Measurements from ENCODE around the gene ARSD.
A peak's percentile ranks its signal among the peaks of the same experiment; 100 is the strongest.
"Not testable (repeated sequence)": the region's sequence is repeated elsewhere in the genome, so short reads cannot be mapped to it uniquely, and the experiment has no call there.

ARSD gene, protein sequence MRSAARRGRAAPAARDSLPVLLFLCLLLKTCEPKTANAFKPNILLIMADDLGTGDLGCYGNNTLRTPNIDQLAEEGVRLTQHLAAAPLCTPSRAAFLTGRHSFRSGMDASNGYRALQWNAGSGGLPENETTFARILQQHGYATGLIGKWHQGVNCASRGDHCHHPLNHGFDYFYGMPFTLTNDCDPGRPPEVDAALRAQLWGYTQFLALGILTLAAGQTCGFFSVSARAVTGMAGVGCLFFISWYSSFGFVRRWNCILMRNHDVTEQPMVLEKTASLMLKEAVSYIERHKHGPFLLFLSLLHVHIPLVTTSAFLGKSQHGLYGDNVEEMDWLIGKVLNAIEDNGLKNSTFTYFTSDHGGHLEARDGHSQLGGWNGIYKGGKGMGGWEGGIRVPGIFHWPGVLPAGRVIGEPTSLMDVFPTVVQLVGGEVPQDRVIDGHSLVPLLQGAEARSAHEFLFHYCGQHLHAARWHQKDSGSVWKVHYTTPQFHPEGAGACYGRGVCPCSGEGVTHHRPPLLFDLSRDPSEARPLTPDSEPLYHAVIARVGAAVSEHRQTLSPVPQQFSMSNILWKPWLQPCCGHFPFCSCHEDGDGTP

DNA sequence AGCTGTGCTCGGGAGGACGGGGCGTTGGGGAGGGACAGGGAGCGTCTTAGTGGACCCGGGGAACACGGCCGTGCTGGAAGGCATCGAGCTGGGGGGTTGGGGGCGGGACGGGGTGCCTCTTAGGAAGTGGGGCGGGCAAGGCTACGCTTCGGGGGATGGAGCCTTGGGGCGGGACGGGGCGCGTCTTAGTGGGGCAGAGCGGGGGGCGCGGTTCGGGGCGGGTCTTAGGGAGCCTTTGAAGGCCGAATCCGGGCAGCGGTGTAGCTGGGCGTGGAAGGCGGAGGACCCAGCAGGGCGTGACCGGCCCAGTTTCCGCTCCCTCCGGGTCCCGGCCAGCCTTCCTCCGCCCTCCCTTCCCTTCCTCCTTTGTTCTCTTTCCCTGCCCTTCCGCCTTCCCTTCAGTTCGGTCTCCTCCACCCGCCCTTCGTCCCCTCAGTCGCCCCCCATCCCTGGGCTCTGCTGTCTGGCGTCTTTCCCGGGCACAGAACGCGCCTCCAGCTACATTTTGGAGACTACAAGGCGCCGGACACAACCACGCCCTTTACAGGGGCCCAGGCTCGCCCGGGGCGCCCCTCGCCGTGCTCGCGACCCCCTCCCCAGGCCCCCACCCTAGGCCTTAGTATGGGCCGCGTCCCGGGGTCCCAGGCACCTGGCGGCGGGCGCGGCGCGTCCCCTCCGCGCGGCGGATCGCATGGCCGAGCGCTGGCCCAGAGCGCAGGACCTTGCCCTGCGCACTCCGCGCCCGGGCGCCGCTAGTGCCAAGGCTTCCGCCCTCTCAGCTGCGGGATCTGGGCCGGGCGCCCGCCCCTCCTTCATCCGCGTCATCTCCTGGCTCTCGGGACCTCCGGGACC, at the start of gene ARSD:
ARSD (minus strand) TSS at position 757 of the 852 bp plus-strand sequence; CDS start at position 693, 64 bp downstream.
- peak; percentile 84 for DNase-seq (ENCODE audit: low read depth)
- TF ChIP-seq, protein P1, sequence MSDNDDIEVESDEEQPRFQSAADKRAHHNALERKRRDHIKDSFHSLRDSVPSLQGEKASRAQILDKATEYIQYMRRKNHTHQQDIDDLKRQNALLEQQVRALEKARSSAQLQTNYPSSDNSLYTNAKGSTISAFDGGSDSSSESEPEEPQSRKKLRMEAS (IDR thresholded peaks at IDR 0.05; ENCODE audit: low read depth, low read length): no peak
- TF ChIP-seq MYC (IDR thresholded peaks at IDR 0.05; ENCODE audit: low read depth, low read length) (no peak), POLR2A (IDR thresholded peaks at IDR 0.05; ENCODE audit: extremely low read depth, insufficient read length) (no peak)
- TF ChIP-seq, protein P2, sequence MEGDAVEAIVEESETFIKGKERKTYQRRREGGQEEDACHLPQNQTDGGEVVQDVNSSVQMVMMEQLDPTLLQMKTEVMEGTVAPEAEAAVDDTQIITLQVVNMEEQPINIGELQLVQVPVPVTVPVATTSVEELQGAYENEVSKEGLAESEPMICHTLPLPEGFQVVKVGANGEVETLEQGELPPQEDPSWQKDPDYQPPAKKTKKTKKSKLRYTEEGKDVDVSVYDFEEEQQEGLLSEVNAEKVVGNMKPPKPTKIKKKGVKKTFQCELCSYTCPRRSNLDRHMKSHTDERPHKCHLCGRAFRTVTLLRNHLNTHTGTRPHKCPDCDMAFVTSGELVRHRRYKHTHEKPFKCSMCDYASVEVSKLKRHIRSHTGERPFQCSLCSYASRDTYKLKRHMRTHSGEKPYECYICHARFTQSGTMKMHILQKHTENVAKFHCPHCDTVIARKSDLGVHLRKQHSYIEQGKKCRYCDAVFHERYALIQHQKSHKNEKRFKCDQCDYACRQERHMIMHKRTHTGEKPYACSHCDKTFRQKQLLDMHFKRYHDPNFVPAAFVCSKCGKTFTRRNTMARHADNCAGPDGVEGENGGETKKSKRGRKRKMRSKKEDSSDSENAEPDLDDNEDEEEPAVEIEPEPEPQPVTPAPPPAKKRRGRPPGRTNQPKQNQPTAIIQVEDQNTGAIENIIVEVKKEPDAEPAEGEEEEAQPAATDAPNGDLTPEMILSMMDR (IDR thresholded peaks at IDR 0.05; ENCODE audit: low read depth, low read length): no peak
- peak within 1 kb of the TSS; percentile 47 for H3K4me3 ChIP-seq (ENCODE audit: low read depth, low read length)

DNA sequence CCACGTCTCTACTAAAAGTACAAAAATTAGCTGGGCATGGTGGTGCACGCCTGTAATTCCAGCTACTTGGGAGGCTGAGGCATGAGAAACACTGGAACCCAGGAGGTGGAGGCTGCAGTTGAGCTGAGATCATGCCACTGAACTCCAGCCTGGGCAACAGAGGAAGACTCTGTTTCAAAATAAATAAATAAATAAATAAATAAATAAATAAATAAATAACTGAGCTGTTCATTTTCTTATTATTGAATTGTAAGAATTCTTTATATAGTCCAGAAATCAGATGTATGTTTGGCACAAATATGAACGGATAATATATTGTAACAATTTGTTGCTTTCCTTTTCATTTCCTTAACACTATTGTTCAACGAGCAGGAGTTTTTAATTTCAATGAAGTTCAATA, 49.5 kb upstream of the ARSD start:
- not testable (repeated sequence) for H3K4me3 ChIP-seq (ENCODE audit: low read depth, low read length); DNase-seq (ENCODE audit: low read depth)

DNA sequence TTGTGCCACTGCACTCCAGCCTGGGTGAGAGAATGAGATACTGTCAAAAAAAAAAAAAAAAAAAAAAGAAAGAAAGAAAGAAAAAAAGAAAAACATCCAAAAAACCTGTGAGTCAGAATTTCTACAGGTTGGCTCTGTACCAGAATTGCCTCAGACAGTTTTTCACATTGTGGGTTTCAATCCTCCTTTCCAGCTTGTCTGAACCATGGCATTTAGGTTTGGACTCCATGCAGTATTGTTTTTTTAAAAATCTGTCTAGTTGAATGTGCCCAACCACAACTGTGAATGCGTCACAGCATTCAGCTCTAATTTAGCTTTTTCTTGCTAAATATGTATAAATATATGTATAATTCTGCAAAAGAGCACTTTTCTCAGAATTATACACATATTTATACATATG, 45.8 kb upstream of the ARSD start:
- no peak for DNase-seq (ENCODE audit: low read depth)
- no peak for TF ChIP-seq POLR2A (IDR thresholded peaks at IDR 0.05; ENCODE audit: extremely low read depth, insufficient read length)
- TF ChIP-seq, protein P2 (IDR thresholded peaks at IDR 0.05; ENCODE audit: low read depth, low read length): no peak
- TF ChIP-seq, protein P1 (IDR thresholded peaks at IDR 0.05; ENCODE audit: low read depth, low read length): no peak
- TF ChIP-seq MYC (IDR thresholded peaks at IDR 0.05; ENCODE audit: low read depth, low read length): no peak
- H3K4me3 ChIP-seq (ENCODE audit: low read depth, low read length): no peak overlapping the region

DNA sequence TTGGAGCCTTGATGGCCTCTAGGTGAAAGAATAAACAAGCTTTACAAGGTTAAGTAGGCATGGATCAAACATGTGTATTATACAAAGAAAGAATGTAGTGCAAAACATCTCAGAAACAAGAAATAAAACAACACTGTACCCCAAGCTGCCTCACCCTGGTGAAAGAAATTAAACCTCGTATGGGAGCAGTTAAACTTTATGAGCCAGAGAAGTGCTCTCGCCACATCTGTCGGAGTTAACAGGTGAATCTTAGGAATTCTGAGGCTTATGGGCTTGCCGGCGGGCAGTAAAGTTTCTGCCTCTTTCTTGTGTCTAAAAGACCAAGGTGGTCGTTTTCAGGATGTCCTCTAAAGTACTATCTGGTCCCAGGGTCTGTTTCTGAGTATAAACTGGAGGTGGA, 43.3 kb upstream of the ARSD start:
- H3K4me3 ChIP-seq (ENCODE audit: low read depth, low read length): no peak overlapping the region
- no peak for TF ChIP-seq POLR2A (IDR thresholded peaks at IDR 0.05; ENCODE audit: extremely low read depth, insufficient read length)
- TF ChIP-seq, protein P2 (IDR thresholded peaks at IDR 0.05; ENCODE audit: low read depth, low read length): no peak
- DNase-seq (ENCODE audit: low read depth): no peak

DNA sequence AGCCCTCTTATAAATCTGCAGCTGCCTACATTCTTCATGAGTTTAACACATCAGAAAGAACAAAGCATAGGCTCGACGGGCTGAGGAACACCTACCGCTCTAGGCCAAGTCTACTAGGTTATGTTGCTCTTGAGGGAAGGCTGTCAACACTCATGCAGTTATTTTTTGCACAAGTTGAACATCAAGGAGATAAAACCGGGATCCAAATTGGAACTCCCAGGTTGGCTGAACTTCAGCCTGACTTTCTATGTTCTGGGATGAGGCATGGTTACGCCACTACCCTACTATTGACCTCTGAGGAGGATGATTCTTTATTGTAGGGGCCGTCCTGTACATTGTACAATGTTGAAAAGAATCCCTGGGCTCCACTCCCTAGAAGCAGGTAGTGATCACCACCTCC, 39.9 kb upstream of the ARSD start:
- TF ChIP-seq, protein P2 (IDR thresholded peaks at IDR 0.05; ENCODE audit: low read depth, low read length): no peak
- no peak overlapping the region for H3K4me3 ChIP-seq (ENCODE audit: low read depth, low read length)
- DNase-seq (ENCODE audit: low read depth): no peak

DNA sequence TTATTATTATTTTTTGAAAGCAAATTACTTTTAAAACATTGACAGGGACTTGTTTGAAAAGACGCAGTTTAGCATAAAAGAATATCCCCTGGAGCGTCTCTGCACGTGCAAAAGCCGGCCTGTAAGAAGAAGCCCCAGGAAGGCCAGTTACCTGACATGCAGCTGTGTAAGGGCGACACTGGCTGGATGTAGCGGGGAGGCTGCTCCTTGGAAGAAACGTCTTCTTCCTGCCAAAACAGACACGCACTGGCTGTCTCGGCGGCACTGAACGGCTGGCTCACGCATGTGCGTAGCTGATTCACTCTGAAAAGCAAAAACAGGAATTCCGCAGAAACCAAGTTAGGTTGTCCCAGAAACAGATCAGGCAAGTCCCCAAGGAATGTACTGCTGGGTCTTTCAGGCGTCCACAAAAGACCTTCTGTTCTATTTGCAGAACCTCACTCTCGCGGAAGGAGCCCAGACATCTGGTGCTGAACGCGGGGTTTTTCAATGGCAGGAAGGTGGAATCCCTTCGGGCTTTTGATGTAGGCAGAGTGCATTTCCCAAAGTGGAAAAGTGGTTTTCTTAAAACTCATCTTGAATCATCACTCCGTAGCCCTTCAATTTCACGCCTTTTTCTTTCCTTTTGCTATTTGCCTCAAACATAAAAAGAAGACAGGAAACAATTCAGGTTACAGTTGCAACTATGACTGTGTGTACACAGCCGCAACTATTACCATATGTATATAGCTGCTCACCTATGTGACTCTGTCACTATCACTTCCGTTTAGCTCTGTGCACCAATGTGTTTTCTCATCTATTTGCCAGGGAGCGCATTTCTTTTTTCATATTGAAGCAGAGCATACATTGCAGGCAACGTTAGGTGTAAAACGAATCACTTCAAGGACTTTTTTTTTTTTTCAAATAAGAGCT, 39.1 kb upstream of the ARSD start:
- DNase-seq (ENCODE audit: low read depth): no peak
- H3K4me3 ChIP-seq (ENCODE audit: low read depth, low read length): no peak overlapping the region
- TF ChIP-seq, protein P1 (IDR thresholded peaks at IDR 0.05; ENCODE audit: low read depth, low read length): no peak
- TF ChIP-seq, protein P2 (IDR thresholded peaks at IDR 0.05; ENCODE audit: low read depth, low read length): no peak
- TF ChIP-seq POLR2A (IDR thresholded peaks at IDR 0.05; ENCODE audit: extremely low read depth, insufficient read length): no peak
- TF ChIP-seq MYC (IDR thresholded peaks at IDR 0.05; ENCODE audit: low read depth, low read length): no peak
